Measurements from ENCODE around the gene RASAL1.

- TF ChIP-seq FOXK2 (IDR thresholded peaks at IDR 0.05) (no peak), BHLHE40 (IDR thresholded peaks at IDR 0.05; ENCODE audit: borderline replicate concordance) (no peak), ELF4 (IDR thresholded peaks at IDR 0.05) (no peak), FOXA1 (IDR thresholded peaks at IDR 0.05) (no peak), SP1 (IDR thresholded peaks at IDR 0.05) (no peak), SUZ12 (IDR thresholded peaks at IDR 0.05) (no peak), HDGF (IDR thresholded peaks at IDR 0.05; ENCODE audit: borderline replicate concordance) (no peak), PKNOX1 (IDR thresholded peaks at IDR 0.05) (no peak), FOXM1 (IDR thresholded peaks at IDR 0.05; ENCODE audit: borderline replicate concordance) (no peak)
Measured at GRCh38 chr12:113163030-113163360, 27.4 kb upstream of the RASAL1 start.

All from HEK293T (cell line).